Activated B cell treated with CpG ODN at 0.5 μM for 24 hours (primary cell): ENCODE measurements around the gene LSM7. TPM values are rescaled to one million over a fixed set of nuclear protein-coding genes. Genes with fewer than 3 reads are reported as not detected.
A peak's percentile ranks its signal among the peaks of the same experiment; 100 is the strongest.

ENCODE experiments used
- ATAC-seq: fragments of 200-7000 bp; cut with Tn5 transposase; one replicate; pipeline ENCODE4 v1.10.0; 2021; ENCODE audit warnings: low read depth, mild to moderate bottlenecking, moderate library complexity
- CTCF ChIA-PET: fragments of 350-600 bp; sonication (Branson Sonifier 250); formaldehyde crosslinking; loops from one replicate; lab custom pipeline; 2021; ENCODE audit warnings: antibody characterized with exemption; lab: Charles Lee
- POLR2A ChIA-PET: fragments of 350-600 bp; sonication (Branson Sonifier 250); formaldehyde crosslinking; loops from one replicate; lab custom pipeline; 2021; ENCODE audit warnings: antibody characterized with exemption; lab: Charles Lee
- DNase-seq: peaks from one replicate; pipeline ENCODE4 v3.0.0; 2022
- H3K27ac Mint-ChIP-seq: one replicate; pipeline ENCODE4 v1.8.0; 2020; ENCODE audit warnings: mixed read lengths
- H3K27me3 Mint-ChIP-seq: one replicate; pipeline ENCODE4 v1.8.0; 2021; ENCODE audit warnings: mixed read lengths
- H3K36me3 Mint-ChIP-seq: one replicate; pipeline ENCODE4 v1.8.0; 2021; ENCODE audit warnings: low read depth, mixed read lengths
- H3K4me1 Mint-ChIP-seq: one replicate; pipeline ENCODE4 v1.8.0; 2021; ENCODE audit warnings: mixed read lengths
- H3K4me3 Mint-ChIP-seq: one replicate; pipeline ENCODE4 v1.8.0; 2020; ENCODE audit warnings: mild to moderate bottlenecking, mixed read lengths
- H3K9me3 Mint-ChIP-seq: one replicate; pipeline ENCODE4 v1.8.0; 2020; ENCODE audit warnings: mixed read lengths
- CTCF ChIP-seq: fragments of 200-600 bp; IDR thresholded peaks from one replicate; pipeline ENCODE4 v1.8.0; 2022; ENCODE audit warnings: antibody characterized with exemption, mild to moderate bottlenecking
- intact Hi-C: fragments of 100-400 bp; cut with micrococcal nuclease; formaldehyde crosslinking; loops from one replicate; pipeline ENCODE4 v1.15.1; 2024
- total RNA-seq: library from RNA; stranded (reverse); gene quantifications from 2 replicates; pipeline ENCODE4 v1.2.3, GENCODE V29; 2022

The LSM7 gene
- total RNA-seq, 1 donor from 2014 or later: 149 TPM

DNA sequence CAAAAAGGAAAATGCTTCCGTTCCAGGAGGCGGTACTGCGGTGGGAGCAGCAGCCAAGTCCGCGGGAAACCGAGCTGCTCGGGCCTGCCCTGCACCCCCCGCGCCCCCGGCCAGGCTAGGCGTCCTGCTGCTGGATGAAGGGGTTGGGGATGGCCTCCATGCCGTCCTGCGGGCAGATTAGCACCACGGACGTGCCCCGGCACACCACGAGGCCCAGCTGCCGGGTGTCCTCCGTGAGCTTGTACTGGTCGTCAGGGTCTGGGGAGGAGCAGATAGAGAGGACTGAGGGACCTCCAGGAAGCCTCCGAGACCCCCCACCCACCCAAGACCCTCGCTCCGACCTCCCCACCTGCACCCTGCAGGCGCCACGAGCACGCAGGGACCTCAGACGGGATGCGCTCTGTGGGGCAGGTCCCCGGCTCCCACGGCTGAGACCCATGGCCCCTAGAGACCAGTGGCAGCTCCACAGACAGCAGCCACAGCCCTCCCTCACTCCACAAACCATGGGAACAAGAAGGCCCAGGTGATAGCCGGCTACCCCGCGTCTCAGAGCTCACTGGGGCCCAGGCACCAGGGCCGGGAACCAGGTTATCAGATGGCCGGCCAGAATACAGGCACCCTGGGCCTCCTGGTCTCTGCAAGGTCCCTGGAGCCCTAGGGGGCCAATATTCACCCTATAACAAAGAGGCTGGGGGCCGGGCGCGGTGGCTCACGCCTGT, 6.7 kb downstream of the LSM7 start:
- CTCF ChIA-PET: no interaction called here
- ATAC-seq (no peak), DNase-seq (no peak)
- no peak for TF ChIP-seq CTCF
- Mint-ChIP-seq H3K9me3 (no peaks in the 10 kb centered on the region), H3K4me1 (peaks cover 60% of the 10 kb centered on the region), H3K4me3 (no peak overlapping the region), H3K27me3 (no peaks in the 10 kb centered on the region), H3K27ac (no peak overlapping the region), H3K36me3 (peaks cover 40% of the 10 kb centered on the region)
- intact Hi-C loops: no loop called here
- POLR2A ChIA-PET: interaction anchor here (0.7 to 1.9 kb wide), 8 partner anchors 11 to 106 kb away, joined by 3 to 8 read pairs (median 4); partner anchors contain the start of genes LINGO3 and TIMM13

- H3K9me3 Mint-ChIP-seq: no peaks in the 10 kb centered on the region
- ATAC-seq (no peak), DNase-seq (no peak)
- H3K4me1 Mint-ChIP-seq: peaks cover 59% of the 10 kb centered on the region
- no peak overlapping the region for H3K4me3 Mint-ChIP-seq
- no peak overlapping the region for H3K27ac Mint-ChIP-seq
- CTCF ChIA-PET: no interaction called here
- TF ChIP-seq CTCF: no peak
- H3K27me3 Mint-ChIP-seq: no peaks in the 10 kb centered on the region
- POLR2A ChIA-PET: interaction anchor here (0.6 to 1.4 kb wide), 7 partner anchors 11 to 303 kb away, joined by 3 to 7 read pairs (median 4); partner anchors contain the start of genes PEAK3 and TIMM13
- H3K36me3 Mint-ChIP-seq: peaks cover 35% of the 10 kb centered on the region
- intact Hi-C loops: no loop called here
Observed at GRCh38 chr19:2320939-2321338, 7.4 kb downstream of the LSM7 start.

- POLR2A ChIA-PET: interaction anchor here (0.6 to 4.8 kb wide), 4 partner anchors 9 to 38 kb away, joined by 4 to 48 read pairs (median 13); partner anchors contain the start of genes LSM7, PEAK3 and SPPL2B
Observed at GRCh38 chr19:2320049-2320448, 8.3 kb downstream of the LSM7 start.

GRCh38 chr19:2319551-2319950, 8.8 kb downstream of the LSM7 start:
- Mint-ChIP-seq H3K9me3 (peaks cover 4% of the 10 kb centered on the region), H3K4me3 (no peak overlapping the region), H3K36me3 (peaks cover 26% of the 10 kb centered on the region), H3K4me1 (peaks cover 56% of the 10 kb centered on the region), H3K27me3 (no peaks in the 10 kb centered on the region), H3K27ac (peak overlapping the region; percentile 77)
- intact Hi-C loops: loop anchor here (10.0 kb wide), 1 partner anchor 225 kb away; the partner anchor contains the start of genes IZUMO4 and MOB3A
- DNase-seq (no peak), ATAC-seq (no peak)
- TF ChIP-seq CTCF: no peak
- CTCF ChIA-PET: no interaction called here
- POLR2A ChIA-PET: interaction anchor here (0.6 to 4.8 kb wide), 5 partner anchors 9 to 22 kb away, joined by 3 to 48 read pairs (median 6); partner anchors contain the start of genes LSM7 and SPPL2B

More at GRCh38 chr19:2320049-2320448, 8.3 kb downstream of the LSM7 start:
- H3K4me1 Mint-ChIP-seq: peaks cover 59% of the 10 kb centered on the region
- no peak for ATAC-seq
- peaks cover 27% of the 10 kb centered on the region for H3K36me3 Mint-ChIP-seq
- TF ChIP-seq CTCF: no peak
- H3K9me3 Mint-ChIP-seq: peaks cover under 1% of the 10 kb centered on the region
- CTCF ChIA-PET: no interaction called here
- DNase-seq: no peak
- H3K27me3 Mint-ChIP-seq: no peaks in the 10 kb centered on the region
- H3K27ac Mint-ChIP-seq: no peak overlapping the region
- H3K4me3 Mint-ChIP-seq: no peak overlapping the region
- intact Hi-C loops: no loop called here

DNA sequence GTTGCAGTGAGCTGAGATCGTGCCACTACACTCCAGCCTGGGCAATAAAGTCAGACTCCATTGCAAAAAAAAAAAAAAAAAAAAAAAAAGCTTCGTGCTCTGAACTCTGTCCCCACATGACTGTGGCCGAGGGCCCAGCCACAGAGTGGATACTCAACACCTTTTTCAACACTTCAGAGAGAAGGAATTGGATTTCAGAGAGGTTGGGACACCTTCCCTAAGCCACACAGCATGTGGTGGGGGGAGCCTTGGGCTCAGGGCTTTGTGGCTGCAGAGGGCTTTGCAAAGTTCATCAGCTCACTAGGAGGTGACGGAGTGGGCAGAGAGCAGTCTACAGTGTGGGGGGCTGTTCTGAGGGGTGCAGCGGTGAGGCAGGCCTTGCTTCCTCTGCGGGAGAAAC, 9.5 kb downstream of the LSM7 start:
- Mint-ChIP-seq H3K36me3 (peaks cover 20% of the 10 kb centered on the region), H3K27ac (peak overlapping the region; percentile 77), H3K9me3 (peaks cover 4% of the 10 kb centered on the region), H3K4me3 (no peak overlapping the region), H3K4me1 (peaks cover 51% of the 10 kb centered on the region), H3K27me3 (no peaks in the 10 kb centered on the region)
- ATAC-seq (no peak), DNase-seq (no peak)
- intact Hi-C loops: loop anchor here (10.0 kb wide), 1 partner anchor 224 kb away; the partner anchor contains the start of genes IZUMO4 and MOB3A
- ChIA-PET POLR2A (interaction anchor here (0.6 to 4.8 kb wide), 14 partner anchors 10 to 470 kb away, joined by 3 to 48 read pairs (median 4); partner anchors contain the start of genes LSM7 and SPPL2B), CTCF (no interaction called here)
- TF ChIP-seq CTCF: no peak
